ENCODE data around the gene ABHD1. TPM values are rescaled to one million over a fixed set of nuclear protein-coding genes. Genes with fewer than 3 reads are reported as not detected.

Gene ABHD1
- total and polyA plus RNA-seq, 2 experiments from 2014 or later, result 0.38 to 0.55 TPM

- no peak for ATAC-seq
Observed at GRCh38 chr2:27077231-27077630, 46.4 kb upstream of the ABHD1 start.

GRCh38 chr2:27078267-27079194 is 45.1 kb upstream of the ABHD1 start, which contains the start of gene EMILIN1:
Gene EMILIN1, plus strand, starts transcription at chr2:27078615. Its CDS starts 451 bp downstream, at chr2:27079066.
- peak; percentile 38 for ATAC-seq
- H2AFZ ChIP-seq, result peak within 1 kb of the TSS; percentile 83
- no peaks in the 10 kb centered on the region for H4K20me1 ChIP-seq (replicated peaks; ENCODE audit: insufficient read depth)
- Mint-ChIP-seq H3K4me1 (peaks cover 24% of the 10 kb centered on the region), H3K9me3 (no peaks in the 10 kb centered on the region), H3K4me3 (no peak within 1 kb of the TSS; the same call in 2 of the 3 replicates), H3K27me3 (ENCODE audit: insufficient read depth, low read depth, poor library complexity) (peaks cover 17% of the 10 kb centered on the region), H3K27ac (peak within 1 kb of the TSS; percentile 18; the same call in 1 of the 2 replicates), H3K36me3 (ENCODE audit: low read depth) (no peaks in the 10 kb centered on the region)
- no peaks in the 10 kb centered on the region for H3K27me3 ChIP-seq (ENCODE audit: insufficient read depth)
- H3K79me2 ChIP-seq (replicated peaks; ENCODE audit: insufficient read depth), result no peaks in the 10 kb centered on the region
- no peaks in the 10 kb centered on the region for H3F3A ChIP-seq (replicated peaks; ENCODE audit: low read depth)
- H3K9me2 ChIP-seq (ENCODE audit: insufficient read depth), result no peaks in the 10 kb centered on the region
- H3K36me3 ChIP-seq (ENCODE audit: insufficient read depth), result no peaks in the 10 kb centered on the region
- peaks cover 5% of the 10 kb centered on the region for H3K4me1 ChIP-seq (ENCODE audit: insufficient read depth)
- peak within 1 kb of the TSS; percentile 72 for H3K4me2 ChIP-seq
- DNase-seq (ENCODE audit: low spot score), result peak; percentile 56
- H3K4me3 ChIP-seq, result peak within 1 kb of the TSS; percentile 38; the same call in 1 of the 2 replicates
- no peak within 1 kb of the TSS for H3K27ac ChIP-seq (ENCODE audit: low read depth)
- TF ChIP-seq ETS1 (IDR thresholded peaks at IDR 0.05), result no peak
- TF ChIP-seq ZNF331 (CRISPR knock-in tag; IDR thresholded peaks at IDR 0.05; ENCODE audit: low read depth), result no peak
- no peak for TF ChIP-seq STAT1 (IDR thresholded peaks at IDR 0.05; ENCODE audit: unreplicated experiment)
- no peak for TF ChIP-seq CREB1 (CRISPR knock-in tag; IDR thresholded peaks at IDR 0.05; ENCODE audit: low read depth)
- TF ChIP-seq EZH2 (IDR thresholded peaks at IDR 0.05; ENCODE audit: low read depth, unreplicated experiment), result no peak
- no peak for TF ChIP-seq EZH2phosphoT487 (IDR thresholded peaks at IDR 0.05; ENCODE audit: unreplicated experiment)
- TF ChIP-seq CTCF (conservative IDR thresholded peaks at IDR 0.05; ENCODE audit: low read depth in 2 of 2), result no peak
- no peak for TF ChIP-seq ZNF114 (CRISPR knock-in tag; IDR thresholded peaks at IDR 0.05)
- no peak for TF ChIP-seq NANOG (IDR thresholded peaks at IDR 0.05; ENCODE audit: borderline replicate concordance)

More at GRCh38 chr2:27077231-27077630, 46.4 kb upstream of the ABHD1 start:
- no peaks in the 10 kb centered on the region for H3K9me2 ChIP-seq (ENCODE audit: insufficient read depth)
- H3K4me3 ChIP-seq, result no peak overlapping the region
- no peaks in the 10 kb centered on the region for H3K36me3 Mint-ChIP-seq (ENCODE audit: low read depth)
- peaks cover 20% of the 10 kb centered on the region for H3K27me3 Mint-ChIP-seq (ENCODE audit: insufficient read depth, low read depth, poor library complexity)
- H3K4me1 ChIP-seq (ENCODE audit: insufficient read depth), result peaks cover 14% of the 10 kb centered on the region
- no peaks in the 10 kb centered on the region for H3K79me2 ChIP-seq (replicated peaks; ENCODE audit: insufficient read depth)
- peaks cover 27% of the 10 kb centered on the region for H3K4me1 Mint-ChIP-seq
- no peak overlapping the region for H3K27ac ChIP-seq (ENCODE audit: low read depth)
- H3K4me3 Mint-ChIP-seq, result no peak overlapping the region; the same call in 2 of the 3 replicates
- no peaks in the 10 kb centered on the region for H3K9me3 Mint-ChIP-seq
- TF ChIP-seq CTCF (conservative IDR thresholded peaks at IDR 0.05; ENCODE audit: low read depth in 2 of 2) (no peak), ZNF114 (CRISPR knock-in tag; IDR thresholded peaks at IDR 0.05) (no peak)
- no peaks in the 10 kb centered on the region for H3K27me3 ChIP-seq (ENCODE audit: insufficient read depth)
- H3K4me2 ChIP-seq, result no peak overlapping the region
- no peaks in the 10 kb centered on the region for H3K36me3 ChIP-seq (ENCODE audit: insufficient read depth)
- H4K20me1 ChIP-seq (replicated peaks; ENCODE audit: insufficient read depth), result no peaks in the 10 kb centered on the region
- no peak overlapping the region for H3K27ac Mint-ChIP-seq
- H2AFZ ChIP-seq, result no peak overlapping the region
- peaks cover 4% of the 10 kb centered on the region; the same call in 1 of the 2 replicates for H3F3A ChIP-seq (replicated peaks; ENCODE audit: low read depth)
- DNase-seq (ENCODE audit: low spot score), result no peak

Measured in GM23338 (cell line).